GM23338 (cell line): Measurements from ENCODE around the gene C12orf42.

Experiments
- CREB1 ChIP-seq: fragments of 250-450 bp; sonication (Bioruptor Pico); IDR thresholded peaks from 2 replicates; pipeline ENCODE4 v1.5.0; 2020; ENCODE audit warnings: low read depth, mild to moderate bottlenecking, moderate library complexity
- EZH2 ChIP-seq: fragments of 200-600 bp; sonication (generic); IDR thresholded peaks from one replicate; pipeline ENCODE4 v1.8.0; 2017; ENCODE audit warnings: antibody characterized with exemption, mild to moderate bottlenecking, low read depth; ENCODE audit not compliant: unreplicated experiment
- JUNB ChIP-seq: IDR thresholded peaks from one replicate; pipeline ENCODE4 v1.6.1; 2016; ENCODE audit warnings: antibody characterized with exemption; ENCODE audit not compliant: unreplicated experiment
- NANOG ChIP-seq: IDR thresholded peaks from 2 replicates; pipeline ENCODE4 v1.6.1; 2016; ENCODE audit warnings: antibody characterized with exemption, borderline replicate concordance
- POLR2AphosphoS5 ChIP-seq: IDR thresholded peaks from 2 replicates; pipeline ENCODE4 v1.6.1; 2016; ENCODE audit warnings: antibody characterized with exemption, low read depth
- ZNF114 ChIP-seq: fragments of 250-450 bp; sonication (Bioruptor Pico); IDR thresholded peaks from 2 replicates; pipeline ENCODE4 v1.5.0; 2020; ENCODE audit warnings: mild to moderate bottlenecking, moderate library complexity
- TF ChIP-seq, protein P1 (sequence below), 2 experiments: fragments of 200-600 bp in 1 of 2; sonication (generic) in 1 of 2; conservative IDR thresholded peaks; 2 replicates each; pipeline versions ENCODE4 v1.5.1 to v1.6.1; 2016 to 2017; ENCODE audit warnings: antibody characterized with exemption in 2 of 2, low read depth in 2 of 2, mild to moderate bottlenecking in 2 of 2, moderate library complexity in 1 of 2
- TF ChIP-seq, protein P2 (sequence below): IDR thresholded peaks from one replicate; pipeline ENCODE4 v1.6.1; 2018; ENCODE audit warnings: antibody characterized with exemption; ENCODE audit not compliant: unreplicated experiment
- TF ChIP-seq, protein P3 (sequence below): IDR thresholded peaks from 2 replicates; pipeline ENCODE4 v1.6.1; 2016; ENCODE audit warnings: antibody characterized with exemption

DNA sequence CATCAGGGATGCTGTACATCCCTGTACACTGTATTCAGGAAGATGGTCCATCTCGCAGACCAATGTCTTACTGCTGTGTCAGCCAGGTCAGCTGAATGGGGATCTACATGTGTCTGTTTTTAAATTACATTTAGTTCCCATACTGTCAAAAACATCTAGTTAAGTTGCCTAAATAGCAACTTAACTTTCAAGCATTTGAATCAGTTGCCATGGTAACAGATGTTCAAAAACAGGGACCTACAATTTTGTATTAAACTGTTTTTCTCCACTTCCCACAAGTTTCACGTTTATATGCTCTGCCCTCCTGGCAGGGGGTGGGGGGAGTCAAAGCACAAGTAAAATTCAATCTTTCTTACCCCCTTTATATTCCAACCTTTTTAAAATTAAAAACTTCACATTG is 38.3 kb downstream of the C12orf42 start:
- TF ChIP-seq, protein P1, sequence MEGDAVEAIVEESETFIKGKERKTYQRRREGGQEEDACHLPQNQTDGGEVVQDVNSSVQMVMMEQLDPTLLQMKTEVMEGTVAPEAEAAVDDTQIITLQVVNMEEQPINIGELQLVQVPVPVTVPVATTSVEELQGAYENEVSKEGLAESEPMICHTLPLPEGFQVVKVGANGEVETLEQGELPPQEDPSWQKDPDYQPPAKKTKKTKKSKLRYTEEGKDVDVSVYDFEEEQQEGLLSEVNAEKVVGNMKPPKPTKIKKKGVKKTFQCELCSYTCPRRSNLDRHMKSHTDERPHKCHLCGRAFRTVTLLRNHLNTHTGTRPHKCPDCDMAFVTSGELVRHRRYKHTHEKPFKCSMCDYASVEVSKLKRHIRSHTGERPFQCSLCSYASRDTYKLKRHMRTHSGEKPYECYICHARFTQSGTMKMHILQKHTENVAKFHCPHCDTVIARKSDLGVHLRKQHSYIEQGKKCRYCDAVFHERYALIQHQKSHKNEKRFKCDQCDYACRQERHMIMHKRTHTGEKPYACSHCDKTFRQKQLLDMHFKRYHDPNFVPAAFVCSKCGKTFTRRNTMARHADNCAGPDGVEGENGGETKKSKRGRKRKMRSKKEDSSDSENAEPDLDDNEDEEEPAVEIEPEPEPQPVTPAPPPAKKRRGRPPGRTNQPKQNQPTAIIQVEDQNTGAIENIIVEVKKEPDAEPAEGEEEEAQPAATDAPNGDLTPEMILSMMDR (conservative IDR thresholded peaks at IDR 0.05; ENCODE audit: low read depth in 2 of 2) = no peak
- TF ChIP-seq POLR2AphosphoS5 (no peak), CREB1 (CRISPR knock-in tag) (no peak), ZNF114 (CRISPR knock-in tag) (no peak), NANOG (no peak), JUNB (no peak), EZH2 (no peak)
- TF ChIP-seq, protein P2, sequence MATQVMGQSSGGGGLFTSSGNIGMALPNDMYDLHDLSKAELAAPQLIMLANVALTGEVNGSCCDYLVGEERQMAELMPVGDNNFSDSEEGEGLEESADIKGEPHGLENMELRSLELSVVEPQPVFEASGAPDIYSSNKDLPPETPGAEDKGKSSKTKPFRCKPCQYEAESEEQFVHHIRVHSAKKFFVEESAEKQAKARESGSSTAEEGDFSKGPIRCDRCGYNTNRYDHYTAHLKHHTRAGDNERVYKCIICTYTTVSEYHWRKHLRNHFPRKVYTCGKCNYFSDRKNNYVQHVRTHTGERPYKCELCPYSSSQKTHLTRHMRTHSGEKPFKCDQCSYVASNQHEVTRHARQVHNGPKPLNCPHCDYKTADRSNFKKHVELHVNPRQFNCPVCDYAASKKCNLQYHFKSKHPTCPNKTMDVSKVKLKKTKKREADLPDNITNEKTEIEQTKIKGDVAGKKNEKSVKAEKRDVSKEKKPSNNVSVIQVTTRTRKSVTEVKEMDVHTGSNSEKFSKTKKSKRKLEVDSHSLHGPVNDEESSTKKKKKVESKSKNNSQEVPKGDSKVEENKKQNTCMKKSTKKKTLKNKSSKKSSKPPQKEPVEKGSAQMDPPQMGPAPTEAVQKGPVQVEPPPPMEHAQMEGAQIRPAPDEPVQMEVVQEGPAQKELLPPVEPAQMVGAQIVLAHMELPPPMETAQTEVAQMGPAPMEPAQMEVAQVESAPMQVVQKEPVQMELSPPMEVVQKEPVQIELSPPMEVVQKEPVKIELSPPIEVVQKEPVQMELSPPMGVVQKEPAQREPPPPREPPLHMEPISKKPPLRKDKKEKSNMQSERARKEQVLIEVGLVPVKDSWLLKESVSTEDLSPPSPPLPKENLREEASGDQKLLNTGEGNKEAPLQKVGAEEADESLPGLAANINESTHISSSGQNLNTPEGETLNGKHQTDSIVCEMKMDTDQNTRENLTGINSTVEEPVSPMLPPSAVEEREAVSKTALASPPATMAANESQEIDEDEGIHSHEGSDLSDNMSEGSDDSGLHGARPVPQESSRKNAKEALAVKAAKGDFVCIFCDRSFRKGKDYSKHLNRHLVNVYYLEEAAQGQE = no peak
- TF ChIP-seq, protein P3, sequence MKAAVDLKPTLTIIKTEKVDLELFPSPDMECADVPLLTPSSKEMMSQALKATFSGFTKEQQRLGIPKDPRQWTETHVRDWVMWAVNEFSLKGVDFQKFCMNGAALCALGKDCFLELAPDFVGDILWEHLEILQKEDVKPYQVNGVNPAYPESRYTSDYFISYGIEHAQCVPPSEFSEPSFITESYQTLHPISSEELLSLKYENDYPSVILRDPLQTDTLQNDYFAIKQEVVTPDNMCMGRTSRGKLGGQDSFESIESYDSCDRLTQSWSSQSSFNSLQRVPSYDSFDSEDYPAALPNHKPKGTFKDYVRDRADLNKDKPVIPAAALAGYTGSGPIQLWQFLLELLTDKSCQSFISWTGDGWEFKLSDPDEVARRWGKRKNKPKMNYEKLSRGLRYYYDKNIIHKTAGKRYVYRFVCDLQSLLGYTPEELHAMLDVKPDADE = no peak
